Right renal cortex interstitium (tissue), 3 donors: ENCODE results near the gene PCDHGA6. TPM values are rescaled to one million over a fixed set of nuclear protein-coding genes. Genes with fewer than 3 reads are reported as not detected.

ENCODE experiments used
- DNase-seq, 3 donors: peaks; one replicate each; pipeline ENCODE4 v3.0.0-alpha.2; 2013; ENCODE audit warnings: low read depth in 3 of 3, low spot score in 2 of 3
- polyA plus RNA-seq, 3 donors: library from polyadenylated mRNA; unstranded; fragments of 120-200 nt; gene quantifications; one replicate each; pipeline ENCODE4 v1.2.1, GENCODE V29; 2013; ENCODE audit not compliant: insufficient read length in 3 of 3

Gene PCDHGA6
- polyA plus RNA-seq, 3 donors, result 4.2 to 7.8 (median 5.8) TPM

GRCh38 chr5:141419074-141419880 is 45.6 kb downstream of the PCDHGA6 start:
- DNase-seq, result no peak

GRCh38 chr5:141420855-141421488 is 47.3 kb downstream of the PCDHGA6 start, which contains the start of gene PCDHGA11:
Gene PCDHGA11, plus strand, starts transcription at chr5:141421051. Its CDS starts 177 bp downstream, at chr5:141421228.
- DNase-seq, result no peak

- no peak for DNase-seq
Observed at GRCh38 chr5:141421489-141421855, 47.8 kb downstream of the PCDHGA6 start.

- no peak for DNase-seq
Observed at GRCh38 chr5:141422742-141423291, 49.1 kb downstream of the PCDHGA6 start.

- DNase-seq, result no peak
Observed at GRCh38 chr5:141427783-141428426, 54.2 kb downstream of the PCDHGA6 start.

Other genes starting within 250 kb of the PCDHGA6 start
- gene PCDHB5, start 238.7 kb upstream of the PCDHGA6 start, polyA plus RNA-seq, result 1 to 10 TPM; 6.6 to 8.5 (median 8.1) TPM
- gene PCDHB6, start 223.8 kb upstream of the PCDHGA6 start, polyA plus RNA-seq, result 1 to 10 TPM; 2.2 to 3.8 (median 3.2) TPM
- 1 to 10 TPM; 4.7 to 5.5 (median 5.3) TPM for gene PCDHB7, start 201.2 kb upstream of the PCDHGA6 start, polyA plus RNA-seq
- 1 to 10 TPM; 1.5 to 4.2 (median 3.2) TPM for gene PCDHB8, start 196.1 kb upstream of the PCDHGA6 start, polyA plus RNA-seq
- gene PCDHB16, start 191.5 kb upstream of the PCDHGA6 start, polyA plus RNA-seq, result 1 to 10 TPM; 3.6 to 7.2 (median 5.0) TPM
- gene PCDHB9, start 186.7 kb upstream of the PCDHGA6 start, polyA plus RNA-seq, result 1 to 10 TPM; 4.3 to 5.0 (median 4.9) TPM
- 1 to 10 TPM; 5.6 to 9.2 (median 7.9) TPM for gene PCDHB10, start 181.5 kb upstream of the PCDHGA6 start, polyA plus RNA-seq
- 1 to 10 TPM; 4.3 to 6.0 (median 5.6) TPM for gene PCDHB11, start 174.3 kb upstream of the PCDHGA6 start, polyA plus RNA-seq
- 1 to 10 TPM; 4.7 to 5.8 (median 4.8) TPM for gene PCDHB12, start 165.2 kb upstream of the PCDHGA6 start, polyA plus RNA-seq
- gene PCDHB13, start 160.0 kb upstream of the PCDHGA6 start, polyA plus RNA-seq, result 1 to 10 TPM; 5.4 to 6.3 (median 5.6) TPM
- gene PCDHB14, start 150.5 kb upstream of the PCDHGA6 start, polyA plus RNA-seq, result 10 to 100 TPM in 1 of 3 donors, 1 to 10 TPM in 2; 7.2 to 10.5 (median 8.5) TPM
- 10 to 100 TPM; 11.3 to 17.3 (median 15.4) TPM for gene PCDHB15, start 128.5 kb upstream of the PCDHGA6 start, polyA plus RNA-seq
- gene SLC25A2, start 69.8 kb upstream of the PCDHGA6 start, polyA plus RNA-seq, result not detected
- gene TAF7, start 53.1 kb upstream of the PCDHGA6 start, polyA plus RNA-seq, result 100 to 1,000 TPM; 178 to 194 (median 190) TPM
- 1 to 10 TPM in 1 of 3 donors, under 1 TPM in 2; 0.78 to 1.2 (median 0.92) TPM for gene PCDHGA1, start 43.4 kb upstream of the PCDHGA6 start, polyA plus RNA-seq
- gene PCDHGA2, start 35.1 kb upstream of the PCDHGA6 start, polyA plus RNA-seq, result 1 to 10 TPM; 6.0 to 7.0 (median 6.8) TPM
- gene PCDHGA3, start 30.1 kb upstream of the PCDHGA6 start, polyA plus RNA-seq, result 1 to 10 TPM; 2.4 to 4.3 (median 3.1) TPM
- 1 to 10 TPM; 1.3 to 2.1 (median 1.9) TPM for gene PCDHGB1, start 23.8 kb upstream of the PCDHGA6 start, polyA plus RNA-seq
- gene PCDHGA4, start 18.9 kb upstream of the PCDHGA6 start, polyA plus RNA-seq, result 1 to 10 TPM; 2.2 to 3.2 (median 2.2) TPM
- gene PCDHGB2, start 13.9 kb upstream of the PCDHGA6 start, polyA plus RNA-seq, result 1 to 10 TPM; 3.2 to 3.9 (median 3.9) TPM
- gene PCDHGA5, start 9.7 kb upstream of the PCDHGA6 start, polyA plus RNA-seq, result 1 to 10 TPM; 2.2 to 2.8 (median 2.4) TPM
- gene PCDHGB3, start 3.6 kb upstream of the PCDHGA6 start, polyA plus RNA-seq, result 1 to 10 TPM; 1.4 to 2.6 (median 1.7) TPM
- gene PCDHGA7, start 8.9 kb downstream of the PCDHGA6 start, polyA plus RNA-seq, result 1 to 10 TPM; 1.6 to 2.3 (median 2.2) TPM
- gene PCDHGB4, start 13.8 kb downstream of the PCDHGA6 start, polyA plus RNA-seq, result 1 to 10 TPM; 5.3 to 6.0 (median 5.5) TPM
- gene PCDHGA8, start 18.7 kb downstream of the PCDHGA6 start, polyA plus RNA-seq, result under 1 TPM; 0.29 to 0.40 (median 0.30) TPM
- 1 to 10 TPM; 7.8 to 9.7 (median 8.3) TPM for gene PCDHGB5, start 24.1 kb downstream of the PCDHGA6 start, polyA plus RNA-seq
- 1 to 10 TPM; 4.9 to 6.0 (median 5.3) TPM for gene PCDHGA9, start 28.9 kb downstream of the PCDHGA6 start, polyA plus RNA-seq
- gene PCDHGB6, start 34.1 kb downstream of the PCDHGA6 start, polyA plus RNA-seq, result 1 to 10 TPM; 6.6 to 8.2 (median 6.8) TPM
- 1 to 10 TPM; 3.1 to 3.5 (median 3.2) TPM for gene PCDHGA10, start 39.1 kb downstream of the PCDHGA6 start, polyA plus RNA-seq
- gene PCDHGB7, start 43.8 kb downstream of the PCDHGA6 start, polyA plus RNA-seq, result 10 to 100 TPM; 12.4 to 16.9 (median 14.0) TPM
- gene PCDHGA11, start 47.2 kb downstream of the PCDHGA6 start, polyA plus RNA-seq, result 1 to 10 TPM; 4.4 to 4.7 (median 4.7) TPM
- 1 to 10 TPM in 2 of 3 donors, under 1 TPM in 1; 0.94 to 1.4 (median 1.3) TPM for gene PCDHGA12, start 56.6 kb downstream of the PCDHGA6 start, polyA plus RNA-seq
- gene PCDHGC3, start 102.1 kb downstream of the PCDHGA6 start, polyA plus RNA-seq, result 100 to 1,000 TPM; 103 to 113 (median 107) TPM
- 1 to 10 TPM; 2.4 to 2.9 (median 2.9) TPM for gene PCDHGC4, start 111.1 kb downstream of the PCDHGA6 start, polyA plus RNA-seq
- under 1 TPM; 0.27 to 0.32 (median 0.29) TPM for gene PCDHGC5, start 115.2 kb downstream of the PCDHGA6 start, polyA plus RNA-seq
- 10 to 100 TPM; 74.8 to 81.9 (median 79.7) TPM for gene DIAPH1, start 245.1 kb downstream of the PCDHGA6 start, polyA plus RNA-seq